GM18858 (cell line): ENCODE data around the gene ZNF12.

Experiments
- ATAC-seq: cut with Tn5 transposase; IDR thresholded peaks from one replicate; pipeline ENCODE4 v1.9.1; 2021; ENCODE audit not compliant: unreplicated experiment

The ZNF12 gene

GRCh38 chr7:6647541-6647940, 59.2 kb downstream of the ZNF12 start:
- no peak for ATAC-seq

GRCh38 chr7:6647080-6647479, 59.7 kb downstream of the ZNF12 start:
- no peak for ATAC-seq

- no peak for ATAC-seq
Measured at GRCh38 chr7:6646465-6646864, 60.3 kb downstream of the ZNF12 start.

- ATAC-seq = no peak
Measured at GRCh38 chr7:6644728-6645127, 62.0 kb downstream of the ZNF12 start.

GRCh38 chr7:6643915-6644625, 62.7 kb downstream of the ZNF12 start:
- no peak for ATAC-seq

GRCh38 chr7:6642861-6643640, 63.7 kb downstream of the ZNF12 start:
- no peak for ATAC-seq

GRCh38 chr7:6642239-6642839, 64.4 kb downstream of the ZNF12 start:
- ATAC-seq = no peak

- no peak for ATAC-seq
Measured at GRCh38 chr7:6641305-6642035, 65.3 kb downstream of the ZNF12 start.

- ATAC-seq = no peak
Measured at GRCh38 chr7:6640246-6640721, 66.5 kb downstream of the ZNF12 start.

GRCh38 chr7:6639627-6640026, 67.1 kb downstream of the ZNF12 start:
- no peak for ATAC-seq

- ATAC-seq = no peak
Measured at GRCh38 chr7:6639032-6639431, 67.7 kb downstream of the ZNF12 start.
